ENCODE results near the gene CLEC9A.

Gene CLEC9A

DNA sequence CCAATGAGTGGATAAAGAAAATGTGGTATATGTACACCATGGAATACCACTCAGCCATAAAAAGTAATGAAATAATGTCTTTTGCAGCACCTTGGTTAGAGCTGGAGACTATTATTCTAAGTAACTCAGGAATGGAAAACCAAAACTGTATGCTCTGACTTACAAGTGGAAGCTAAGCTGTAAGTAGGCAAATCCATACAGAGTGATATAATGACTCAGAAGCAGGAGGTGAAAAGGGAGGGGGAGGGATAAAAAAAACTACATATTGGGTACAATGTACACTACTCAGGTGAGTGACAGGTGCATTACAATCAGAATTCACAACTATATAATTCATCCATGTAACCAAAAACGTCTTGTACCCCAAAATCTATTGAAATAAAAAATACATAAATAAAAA, 83.4 kb downstream of the CLEC9A start:
- DNase-seq = no peak

DNA sequence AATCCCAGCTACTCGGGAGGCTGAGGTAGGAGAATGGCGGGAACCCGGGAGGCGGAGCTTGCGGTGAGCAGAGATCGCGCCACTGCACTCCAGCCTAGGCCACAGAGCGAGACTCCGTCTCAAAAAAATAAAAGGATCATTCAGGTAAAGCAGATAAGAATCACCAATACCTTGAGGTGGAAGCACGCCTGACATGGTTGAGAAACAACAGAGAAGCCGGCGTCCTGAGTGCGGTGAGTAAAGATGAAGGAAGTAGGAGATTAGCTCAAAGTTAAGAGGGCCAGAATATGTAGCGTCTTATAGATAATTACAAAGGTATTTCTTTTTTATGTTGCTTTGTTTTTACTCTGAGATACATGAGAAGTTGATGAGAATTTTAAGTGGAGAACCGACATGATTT, 84.8 kb downstream of the CLEC9A start:
- DNase-seq = no peak
